Coronary artery (tissue), 2 donors: Measurements from ENCODE around the gene TREM1.
"Not testable (repeated sequence)": the region's sequence is repeated elsewhere in the genome, so short reads cannot be mapped to it uniquely, and the experiment has no call there.

Experiments
- DNase-seq: peaks from one replicate; pipeline ENCODE4 v3.0.0-alpha.2; 2017; ENCODE audit warnings: low spot score
- H3K27ac ChIP-seq, 2 donors: fragments of 200-600 bp; sonication (generic); one replicate each; pipeline ENCODE4 v1.5.1; 2016 to 2019
- H3K4me3 ChIP-seq: fragments of 200-600 bp; sonication (generic); 2 replicates; pipeline ENCODE4 v1.5.1; 2016; ENCODE audit warnings: mild to moderate bottlenecking, moderate library complexity
- TF ChIP-seq, protein P1 (sequence below): fragments of 200-600 bp; sonication (generic); IDR thresholded peaks from one replicate; pipeline ENCODE4 v1.5.1; 2019; ENCODE audit warnings: antibody characterized with exemption

The TREM1 gene

GRCh38 chr6:41252401-41253169 lies 33.9 kb downstream of the TREM1 start:
- peak; percentile 33 for DNase-seq
- TF ChIP-seq, protein P1, sequence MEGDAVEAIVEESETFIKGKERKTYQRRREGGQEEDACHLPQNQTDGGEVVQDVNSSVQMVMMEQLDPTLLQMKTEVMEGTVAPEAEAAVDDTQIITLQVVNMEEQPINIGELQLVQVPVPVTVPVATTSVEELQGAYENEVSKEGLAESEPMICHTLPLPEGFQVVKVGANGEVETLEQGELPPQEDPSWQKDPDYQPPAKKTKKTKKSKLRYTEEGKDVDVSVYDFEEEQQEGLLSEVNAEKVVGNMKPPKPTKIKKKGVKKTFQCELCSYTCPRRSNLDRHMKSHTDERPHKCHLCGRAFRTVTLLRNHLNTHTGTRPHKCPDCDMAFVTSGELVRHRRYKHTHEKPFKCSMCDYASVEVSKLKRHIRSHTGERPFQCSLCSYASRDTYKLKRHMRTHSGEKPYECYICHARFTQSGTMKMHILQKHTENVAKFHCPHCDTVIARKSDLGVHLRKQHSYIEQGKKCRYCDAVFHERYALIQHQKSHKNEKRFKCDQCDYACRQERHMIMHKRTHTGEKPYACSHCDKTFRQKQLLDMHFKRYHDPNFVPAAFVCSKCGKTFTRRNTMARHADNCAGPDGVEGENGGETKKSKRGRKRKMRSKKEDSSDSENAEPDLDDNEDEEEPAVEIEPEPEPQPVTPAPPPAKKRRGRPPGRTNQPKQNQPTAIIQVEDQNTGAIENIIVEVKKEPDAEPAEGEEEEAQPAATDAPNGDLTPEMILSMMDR: no peak
- Histone ChIP-seq H3K27ac (no peak overlapping the region), H3K4me3 (no peak overlapping the region)

DNA sequence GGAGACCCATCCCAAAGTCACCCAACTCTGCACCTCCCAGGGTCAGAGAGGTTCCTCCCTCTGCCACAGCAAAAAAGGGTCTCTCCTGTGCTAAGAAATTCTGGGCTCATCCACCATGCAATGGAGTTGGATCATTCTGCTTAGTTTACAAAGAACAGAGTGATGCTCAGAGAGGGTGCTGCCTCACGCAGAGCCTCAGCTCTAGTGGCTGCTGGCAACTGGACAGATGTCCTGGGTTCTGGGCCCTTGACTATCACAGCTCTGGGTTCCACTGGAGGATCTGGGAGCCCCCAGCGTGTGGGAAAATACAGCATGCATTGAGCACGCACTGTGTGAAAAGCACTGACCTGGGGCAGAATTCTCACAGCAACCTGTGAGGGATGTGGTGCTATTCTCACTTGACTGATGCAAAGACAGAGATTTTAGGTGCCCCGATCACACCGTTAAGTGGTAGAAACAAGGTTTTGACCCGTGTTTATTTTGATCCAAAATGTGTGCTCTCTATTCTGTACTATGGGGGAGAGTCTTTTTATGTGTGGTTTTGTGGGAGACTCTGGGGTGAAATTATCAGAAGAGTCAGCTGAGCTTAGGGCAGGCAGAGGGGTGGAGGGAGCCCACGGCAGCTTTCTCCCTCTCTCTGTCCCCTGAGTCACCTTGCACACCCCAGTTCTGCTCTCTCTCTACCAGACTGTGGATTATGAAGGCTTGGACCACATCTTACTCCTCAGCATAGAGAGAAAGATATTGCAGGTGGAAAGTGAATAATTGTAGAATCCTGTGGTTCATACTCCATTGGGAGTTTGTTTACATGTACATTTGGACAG lies 38.4 kb downstream of the TREM1 start:
- H3K4me3 ChIP-seq: no peak overlapping the region

DNA sequence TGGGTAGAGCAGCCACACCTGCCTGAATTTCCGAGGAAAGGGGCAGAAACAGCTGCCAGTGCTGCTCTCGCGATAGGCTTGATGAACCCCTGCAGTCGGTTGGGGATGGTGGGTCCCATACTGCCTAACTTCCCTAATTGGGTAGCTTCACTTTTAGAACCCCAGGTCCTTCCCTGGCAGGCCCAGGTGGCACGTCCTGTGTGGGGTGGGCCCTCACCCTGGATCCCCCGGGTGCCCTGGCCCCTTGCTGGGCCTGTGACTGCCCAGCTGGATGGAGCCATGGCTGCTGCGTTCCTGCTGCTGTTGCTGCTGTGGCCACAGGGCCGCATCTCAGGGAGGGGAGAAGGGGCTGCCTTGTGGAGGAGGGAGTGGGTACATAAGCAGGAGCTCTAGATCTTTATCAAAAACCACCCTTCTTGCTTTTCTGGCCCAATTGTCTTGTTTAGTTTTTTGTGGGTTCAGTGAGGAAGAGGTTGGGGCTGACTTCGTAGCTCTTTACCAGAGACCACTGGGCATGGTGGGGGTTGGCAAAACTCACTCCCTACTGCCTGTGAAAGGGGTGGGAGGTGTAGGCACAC lies 39.1 kb downstream of the TREM1 start:
- TF ChIP-seq, protein P1: no peak
- Histone ChIP-seq H3K27ac (no peak overlapping the region), H3K4me3 (no peak overlapping the region)
- DNase-seq: peak; percentile 68

More for the DNA sequence above, 38.4 kb downstream of the TREM1 start:
- DNase-seq: peak; percentile 43
- no peak overlapping the region for H3K27ac ChIP-seq
- TF ChIP-seq, protein P1: no peak

- H3K27ac ChIP-seq, DNase-seq, H3K4me3 ChIP-seq: not testable (repeated sequence)
These were observed 40.0 kb downstream of the TREM1 start for GRCh38 chr6:41246529-41246928.

GRCh38 chr6:41239467-41240159 lies 46.9 kb downstream of the TREM1 start:
- no peak overlapping the region for H3K4me3 ChIP-seq
- no peak overlapping the region for H3K27ac ChIP-seq
- TF ChIP-seq, protein P1: no peak
- DNase-seq: peak; percentile 62

GRCh38 chr6:41237128-41237527 lies 49.4 kb downstream of the TREM1 start:
- Histone ChIP-seq H3K4me3 (no peak overlapping the region), H3K27ac (no peak overlapping the region)
- TF ChIP-seq, protein P1: no peak
- DNase-seq: peak; percentile 50

DNA sequence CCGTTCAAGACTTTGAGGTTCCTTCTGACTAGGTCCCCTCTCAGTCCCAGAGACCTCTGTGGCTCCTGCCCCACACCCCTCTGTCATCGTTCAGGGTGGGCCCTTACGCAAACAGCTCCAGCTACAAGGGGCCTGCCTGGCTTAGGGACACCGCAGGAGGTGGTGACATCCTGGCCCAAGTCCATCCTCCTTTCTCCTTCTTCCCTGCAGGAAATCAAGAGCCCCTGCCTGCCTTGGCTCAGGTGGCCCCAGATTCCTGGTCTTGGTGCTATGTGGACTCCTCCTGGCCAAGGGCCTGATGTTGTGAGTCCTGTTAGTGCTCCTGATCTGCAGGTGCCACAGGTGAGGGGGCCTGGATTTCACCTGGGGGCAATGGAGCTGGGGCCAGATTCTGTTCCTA lies 50.2 kb downstream of the TREM1 start:
- no peak overlapping the region for H3K4me3 ChIP-seq
- peak; percentile 66 for DNase-seq
- H3K27ac ChIP-seq: no peak overlapping the region
- TF ChIP-seq, protein P1: no peak
